HG02938 (cell line): ENCODE results near the gene STAT6.
"Not testable (repeated sequence)": the region's sequence is repeated elsewhere in the genome, so short reads cannot be mapped to it uniquely, and the experiment has no call there.

ENCODE experiments used
- ATAC-seq: cut with Tn5 transposase; IDR thresholded peaks from one replicate; pipeline ENCODE4 v1.9.1; 2021; ENCODE audit warnings: mild to moderate bottlenecking, moderate library complexity; ENCODE audit not compliant: unreplicated experiment

The STAT6 gene

GRCh38 chr12:57127101-57127725 is 16.1 kb upstream of the STAT6 start:
- no peak for ATAC-seq

GRCh38 chr12:57126561-57126960 is 15.4 kb upstream of the STAT6 start:
- no peak for ATAC-seq

GRCh38 chr12:57126061-57126460 is 14.9 kb upstream of the STAT6 start:
- no peak for ATAC-seq

GRCh38 chr12:57124261-57124877 is 13.2 kb upstream of the STAT6 start:
- no peak for ATAC-seq

GRCh38 chr12:57123813-57124212 is 12.7 kb upstream of the STAT6 start:
- no peak for ATAC-seq

- not testable (repeated sequence) for ATAC-seq
Observed at GRCh38 chr12:57120718-57121117, 9.6 kb upstream of the STAT6 start.

- ATAC-seq = no peak
Observed at GRCh38 chr12:57119294-57120085, 8.3 kb upstream of the STAT6 start.

- no peak for ATAC-seq
Observed at GRCh38 chr12:57118711-57119271, 7.6 kb upstream of the STAT6 start.

- ATAC-seq = no peak
Observed at GRCh38 chr12:57116580-57117281, 5.6 kb upstream of the STAT6 start.

GRCh38 chr12:57112492-57113294 is 1.5 kb upstream of the STAT6 start:
- peak; percentile 50 for ATAC-seq

GRCh38 chr12:57110104-57111030 is 795 bp downstream of the STAT6 start:
- peak; percentile 38 for ATAC-seq

GRCh38 chr12:57109207-57110103 is 1.7 kb downstream of the STAT6 start:
- ATAC-seq = no peak

GRCh38 chr12:57107456-57108155 is 3.6 kb downstream of the STAT6 start:
- no peak for ATAC-seq

- ATAC-seq = no peak
Observed at GRCh38 chr12:57106021-57106708, 5.0 kb downstream of the STAT6 start.

GRCh38 chr12:57105011-57105753 is 6.0 kb downstream of the STAT6 start:
- ATAC-seq = no peak

GRCh38 chr12:57104292-57104910 is 6.8 kb downstream of the STAT6 start:
- no peak for ATAC-seq
